GM12872 (cell line): Measurements from ENCODE around the gene RANBP3.

Experiments
- CTCF ChIP-seq: IDR thresholded peaks from 3 replicates; pipeline ENCODE4 v1.5.1; 2011; ENCODE audit warnings: low read depth, mild to moderate bottlenecking, low read length, moderate library complexity; ENCODE audit not compliant: insufficient read depth

The RANBP3 gene

DNA sequence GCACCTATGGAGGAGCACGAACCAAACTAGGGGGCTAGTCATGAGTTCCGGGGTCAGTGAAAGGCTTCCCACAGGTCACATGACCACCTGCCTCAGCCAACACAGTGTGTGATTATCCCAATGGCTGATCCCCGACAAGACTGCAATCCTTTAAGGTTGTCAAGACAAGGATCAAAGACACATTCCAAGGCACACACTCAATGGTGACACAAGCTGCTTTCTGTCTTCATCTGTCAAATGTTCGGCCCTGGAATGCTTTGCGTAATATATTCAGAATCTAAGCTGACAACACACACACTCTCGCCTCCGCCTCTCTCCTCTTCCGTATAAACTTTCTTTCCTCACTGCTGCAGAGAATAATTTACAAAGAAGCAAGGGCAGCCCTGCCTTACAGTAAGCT is 11.7 kb downstream of the RANBP3 start:
- no peak for TF ChIP-seq CTCF

DNA sequence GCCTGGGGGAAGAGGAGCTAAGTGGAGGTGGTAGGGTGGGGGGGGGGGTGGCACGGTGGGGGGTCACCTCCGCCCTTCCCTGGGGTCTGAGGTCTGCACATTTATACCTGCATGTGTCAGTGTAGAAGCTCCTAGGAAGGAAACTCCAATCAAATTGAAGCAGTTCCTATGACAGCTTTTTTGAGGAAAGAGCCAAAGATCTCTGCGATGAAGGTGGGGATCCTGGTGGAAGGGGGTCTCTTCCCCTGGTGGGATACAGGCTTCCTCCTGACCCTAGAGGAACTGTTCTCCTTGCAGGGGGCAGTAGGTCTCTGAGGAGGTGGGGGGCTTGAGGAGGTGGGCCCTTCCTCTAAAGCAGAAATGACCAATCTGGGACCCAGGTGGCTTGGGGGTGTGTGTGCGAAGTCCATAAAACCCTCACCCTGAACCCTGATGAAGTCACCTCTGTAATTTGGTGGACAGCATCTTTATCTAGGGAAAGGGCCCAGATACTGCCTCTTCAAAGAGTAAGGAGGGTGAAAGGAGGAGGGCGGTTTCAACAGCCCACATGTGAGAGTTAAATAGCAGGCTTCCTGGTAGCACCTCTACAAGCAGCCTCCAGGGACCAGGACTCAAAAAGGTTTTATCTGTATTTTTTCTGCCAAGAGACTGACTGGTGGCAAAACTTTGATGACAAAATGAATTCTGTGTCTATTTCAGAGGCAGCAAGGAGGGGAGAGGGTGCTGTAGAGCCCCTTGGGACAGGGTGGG is 12.9 kb downstream of the RANBP3 start:
- TF ChIP-seq CTCF, result no peak

- TF ChIP-seq CTCF, result no peak
Observed at GRCh38 chr19:5963855-5964254, 14.1 kb downstream of the RANBP3 start.

DNA sequence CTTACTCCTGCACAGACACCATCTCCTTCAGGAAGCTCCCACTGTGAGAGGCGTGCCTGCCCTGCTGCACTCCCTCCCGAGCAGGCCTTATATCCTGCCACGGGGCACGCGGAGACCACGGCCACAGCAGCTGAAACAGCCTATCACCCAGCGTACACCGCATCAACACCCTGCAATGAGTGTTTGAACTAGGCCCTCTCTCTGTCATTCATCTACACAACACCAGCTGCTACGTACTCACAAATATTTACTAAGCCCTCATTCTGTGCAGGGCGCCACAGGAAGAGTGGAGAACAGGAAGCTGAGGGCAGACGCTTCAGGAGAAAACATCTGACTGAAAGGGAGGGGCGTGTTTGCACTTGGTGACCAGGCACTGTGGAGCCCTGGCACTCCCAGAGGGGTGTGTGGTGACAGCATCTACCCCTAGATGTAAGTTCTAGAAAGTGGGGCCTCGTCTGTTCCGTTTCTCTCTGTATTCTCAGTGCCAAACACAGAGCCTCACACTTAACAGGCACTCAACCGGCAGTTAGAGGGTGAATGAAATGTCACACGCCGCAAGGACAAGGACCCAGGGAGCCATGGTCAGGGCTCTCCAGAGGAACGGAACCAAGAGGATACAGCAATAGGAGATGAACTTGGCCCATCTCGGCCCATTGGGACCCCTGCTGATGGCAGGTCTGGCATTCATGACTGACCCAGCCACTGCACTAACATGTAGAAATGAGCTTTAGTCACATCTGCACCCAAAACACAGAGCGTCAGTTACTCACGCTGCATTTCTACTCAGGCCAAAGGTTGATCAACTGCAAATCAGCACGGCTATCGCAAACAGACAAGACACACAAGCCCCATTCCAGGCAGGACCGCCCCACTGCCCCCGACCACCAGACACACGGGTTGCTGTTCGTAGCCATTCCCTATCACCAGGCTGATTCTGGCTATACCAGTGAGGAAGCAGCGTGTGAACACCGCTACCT is 15.7 kb downstream of the RANBP3 start:
- no peak for TF ChIP-seq CTCF

DNA sequence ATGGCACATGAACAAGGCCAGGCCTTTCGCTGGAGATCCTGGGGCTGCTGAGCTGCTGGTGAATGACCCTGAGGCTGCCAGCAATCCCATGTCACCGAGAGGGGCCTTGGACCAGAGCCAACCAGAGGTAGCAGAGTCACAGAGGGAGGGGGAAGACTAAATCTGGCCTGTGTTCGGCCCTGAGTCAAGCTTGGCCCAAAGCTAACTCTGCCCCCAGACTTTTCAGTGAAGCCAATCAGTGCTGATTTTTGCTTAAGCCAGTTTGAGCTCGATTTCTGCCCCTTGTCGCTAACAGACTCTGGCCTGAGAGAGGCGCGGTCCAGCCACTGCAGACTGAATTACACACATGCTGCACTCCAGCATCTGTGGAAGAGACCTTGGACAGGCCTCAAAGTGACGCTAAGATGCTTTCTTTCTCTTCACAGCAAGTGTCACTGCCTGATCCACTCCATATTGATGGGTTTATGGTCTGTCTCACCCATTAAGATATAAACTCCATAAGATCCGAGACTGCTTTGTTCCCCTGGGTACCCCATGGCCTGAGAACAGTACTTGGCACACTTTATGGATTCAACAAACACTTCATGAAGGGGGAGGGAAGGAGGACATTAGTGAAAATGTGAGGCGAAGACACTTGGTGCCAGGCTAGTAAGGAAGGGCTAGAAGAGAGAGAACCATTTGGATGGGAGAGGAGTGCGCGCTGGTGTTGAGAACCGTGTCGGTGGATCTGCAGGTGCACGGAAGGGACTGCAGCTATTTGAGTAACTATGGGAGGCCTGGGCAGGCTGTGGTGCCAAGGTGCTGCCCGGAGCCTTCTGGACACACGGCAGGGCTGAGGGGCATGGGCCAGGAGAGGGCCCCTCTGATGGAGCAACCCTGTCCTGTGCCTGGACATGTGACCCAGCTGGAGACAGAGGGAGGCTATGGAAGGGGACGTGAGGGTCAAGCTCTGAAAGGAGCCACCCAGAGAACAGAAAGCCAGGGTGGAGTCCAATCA is 17.6 kb downstream of the RANBP3 start:
- TF ChIP-seq CTCF, result no peak

DNA sequence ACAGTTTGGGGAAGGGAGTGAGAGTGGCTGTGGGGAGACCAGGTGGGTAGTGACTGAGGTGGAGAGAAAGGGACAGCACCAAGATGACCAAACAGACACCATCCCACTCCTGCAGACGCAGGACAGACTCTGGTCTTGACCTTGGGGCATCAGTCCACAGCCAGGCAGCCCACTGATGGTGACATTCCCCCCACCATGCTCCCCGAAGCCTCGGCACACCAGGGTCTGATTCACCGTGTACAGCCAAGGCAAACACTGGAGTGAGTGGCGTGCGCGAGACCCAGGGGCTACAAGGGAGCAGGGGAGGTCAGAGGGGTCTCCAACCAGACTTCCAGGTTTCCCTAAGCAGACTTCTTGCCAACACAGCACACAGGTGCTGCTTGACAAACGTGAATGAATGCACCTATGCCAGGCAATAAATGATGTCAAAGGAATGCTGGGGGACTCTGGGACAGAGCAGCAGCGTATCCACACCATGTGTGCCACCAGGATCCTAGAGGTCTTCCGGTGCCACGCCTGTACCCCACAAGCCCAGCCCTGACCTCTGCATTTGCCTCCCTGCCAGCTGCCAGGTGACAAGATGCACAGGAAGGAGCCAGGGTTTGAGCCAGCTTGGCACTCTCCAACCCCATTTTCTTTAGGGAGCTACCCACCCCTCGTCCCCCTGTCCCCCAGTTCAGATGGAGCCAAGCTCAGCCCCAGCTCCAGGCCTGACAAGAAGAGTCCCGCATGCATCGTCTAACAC is 18.5 kb downstream of the RANBP3 start:
- TF ChIP-seq CTCF, result no peak
